GM21723 (cell line): ENCODE measurements around the gene POLR2L.
A peak's percentile ranks its signal among the peaks of the same experiment; 100 is the strongest.

ENCODE experiments used
- ATAC-seq: cut with Tn5 transposase; IDR thresholded peaks from one replicate; pipeline ENCODE4 v1.9.1; 2021; ENCODE audit warnings: mild to moderate bottlenecking, moderate library complexity; ENCODE audit not compliant: unreplicated experiment

The POLR2L gene

GRCh38 chr11:842370-843002 lies at the start of gene POLR2L, which contains the start of gene TSPAN4:
TSS of gene POLR2L (minus strand) at chr11:842529. CDS start at chr11:842508, 21 bp downstream.
TSS of gene TSPAN4 (plus strand) at chr11:842852. CDS start at chr11:850305, 7,453 bp downstream.
- ATAC-seq, result peak; percentile 63

GRCh38 chr11:890794-891540 lies 48.6 kb upstream of the POLR2L start:
- ATAC-seq, result no peak

GRCh38 chr11:889687-890475 lies 47.6 kb upstream of the POLR2L start:
- no peak for ATAC-seq

GRCh38 chr11:889257-889656 lies 46.9 kb upstream of the POLR2L start:
- ATAC-seq, result no peak

- ATAC-seq, result no peak
Observed at GRCh38 chr11:888310-889212, 46.2 kb upstream of the POLR2L start.

- no peak for ATAC-seq
Observed at GRCh38 chr11:887589-887988, 45.3 kb upstream of the POLR2L start.

GRCh38 chr11:886568-886967 lies 44.2 kb upstream of the POLR2L start:
- ATAC-seq, result no peak

GRCh38 chr11:884578-885070 lies 42.3 kb upstream of the POLR2L start:
- ATAC-seq, result no peak

GRCh38 chr11:883527-883926 lies 41.2 kb upstream of the POLR2L start:
- ATAC-seq, result no peak

GRCh38 chr11:882596-882995 lies 40.3 kb upstream of the POLR2L start:
- no peak for ATAC-seq

- no peak for ATAC-seq
Observed at GRCh38 chr11:880447-880846, 38.1 kb upstream of the POLR2L start.

GRCh38 chr11:877565-877964 lies 35.2 kb upstream of the POLR2L start:
- no peak for ATAC-seq

- no peak for ATAC-seq
Observed at GRCh38 chr11:876545-876944, 34.2 kb upstream of the POLR2L start.

- no peak for ATAC-seq
Observed at GRCh38 chr11:875769-876301, 33.5 kb upstream of the POLR2L start.

GRCh38 chr11:875203-875602 lies 32.9 kb upstream of the POLR2L start:
- ATAC-seq, result no peak

- ATAC-seq, result no peak
Observed at GRCh38 chr11:873706-874105, 31.4 kb upstream of the POLR2L start.

- no peak for ATAC-seq
Observed at GRCh38 chr11:872799-873198, 30.5 kb upstream of the POLR2L start.

GRCh38 chr11:871472-871871 lies 29.1 kb upstream of the POLR2L start:
- no peak for ATAC-seq

- ATAC-seq, result no peak
Observed at GRCh38 chr11:870418-870817, 28.1 kb upstream of the POLR2L start.

GRCh38 chr11:870127-870413 lies 27.7 kb upstream of the POLR2L start:
- no peak for ATAC-seq
